Peyer's patch (tissue), 4 donors: ENCODE data around the gene TIMM8B.

ENCODE experiments used
- CTCF ChIP-seq, 6 experiments: fragments of 450-650 bp in 4 of 6; fragments of 200-600 bp in 2 of 6; sonication (generic) in 1 of 6; IDR thresholded peaks; one replicate each; pipeline ENCODE4 v1.5.1; 2017 to 2019; ENCODE audit warnings: antibody characterized with exemption in 6 of 6, mild to moderate bottlenecking in 3 of 6, moderate library complexity in 1 of 6
- POLR2A ChIP-seq, 2 donors: fragments of 450-650 bp; IDR thresholded peaks; one replicate each; pipeline ENCODE4 v1.5.1; 2017; ENCODE audit warnings: antibody characterized with exemption in 2 of 2, mild to moderate bottlenecking in 2 of 2, moderate library complexity in 2 of 2

- TF ChIP-seq CTCF (IDR thresholded peaks at IDR 0.05) (no peak), POLR2A (IDR thresholded peaks at IDR 0.05) (no peak)
Observed at GRCh38 chr11:112118176-112118575, 31.6 kb upstream of the TIMM8B start.
